ENCODE data around the gene LDAH. TPM values are rescaled to one million over a fixed set of nuclear protein-coding genes. Genes with fewer than 3 reads are reported as not detected.

LDAH gene
- total and polyA plus RNA-seq, 10 of the 15 experiments (the other 5 are each of a cell fraction or from before 2014, with no cell fraction given) = 17.9 to 44.7 (median 30.0) TPM

- TF ChIP-seq, protein P1, sequence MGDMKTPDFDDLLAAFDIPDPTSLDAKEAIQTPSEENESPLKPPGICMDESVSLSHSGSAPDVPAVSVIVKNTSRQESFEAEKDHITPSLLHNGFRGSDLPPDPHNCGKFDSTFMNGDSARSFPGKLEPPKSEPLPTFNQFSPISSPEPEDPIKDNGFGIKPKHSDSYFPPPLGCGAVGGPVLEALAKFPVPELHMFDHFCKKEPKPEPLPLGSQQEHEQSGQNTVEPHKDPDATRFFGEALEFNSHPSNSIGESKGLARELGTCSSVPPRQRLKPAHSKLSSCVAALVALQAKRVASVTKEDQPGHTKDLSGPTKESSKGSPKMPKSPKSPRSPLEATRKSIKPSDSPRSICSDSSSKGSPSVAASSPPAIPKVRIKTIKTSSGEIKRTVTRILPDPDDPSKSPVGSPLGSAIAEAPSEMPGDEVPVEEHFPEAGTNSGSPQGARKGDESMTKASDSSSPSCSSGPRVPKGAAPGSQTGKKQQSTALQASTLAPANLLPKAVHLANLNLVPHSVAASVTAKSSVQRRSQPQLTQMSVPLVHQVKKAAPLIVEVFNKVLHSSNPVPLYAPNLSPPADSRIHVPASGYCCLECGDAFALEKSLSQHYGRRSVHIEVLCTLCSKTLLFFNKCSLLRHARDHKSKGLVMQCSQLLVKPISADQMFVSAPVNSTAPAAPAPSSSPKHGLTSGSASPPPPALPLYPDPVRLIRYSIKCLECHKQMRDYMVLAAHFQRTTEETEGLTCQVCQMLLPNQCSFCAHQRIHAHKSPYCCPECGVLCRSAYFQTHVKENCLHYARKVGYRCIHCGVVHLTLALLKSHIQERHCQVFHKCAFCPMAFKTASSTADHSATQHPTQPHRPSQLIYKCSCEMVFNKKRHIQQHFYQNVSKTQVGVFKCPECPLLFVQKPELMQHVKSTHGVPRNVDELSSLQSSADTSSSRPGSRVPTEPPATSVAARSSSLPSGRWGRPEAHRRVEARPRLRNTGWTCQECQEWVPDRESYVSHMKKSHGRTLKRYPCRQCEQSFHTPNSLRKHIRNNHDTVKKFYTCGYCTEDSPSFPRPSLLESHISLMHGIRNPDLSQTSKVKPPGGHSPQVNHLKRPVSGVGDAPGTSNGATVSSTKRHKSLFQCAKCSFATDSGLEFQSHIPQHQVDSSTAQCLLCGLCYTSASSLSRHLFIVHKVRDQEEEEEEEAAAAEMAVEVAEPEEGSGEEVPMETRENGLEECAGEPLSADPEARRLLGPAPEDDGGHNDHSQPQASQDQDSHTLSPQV (IDR thresholded peaks at IDR 0.05) = peak; percentile 92
- TF ChIP-seq BACH1 (IDR thresholded peaks at IDR 0.05; ENCODE audit: borderline replicate concordance) (peak; percentile 91), NFXL1 (IDR thresholded peaks at IDR 0.05; ENCODE audit: borderline replicate concordance) (no peak), STAT1 (conservative IDR thresholded peaks at IDR 0.05) (peak; percentile 75; the same call in 1 of the 2 replicates), MYC (IDR thresholded peaks at IDR 0.05; ENCODE audit: insufficient read depth, insufficient read length, insufficient replicate concordance, low read length, severe bottlenecking) (no peak), ZNF207 (IDR thresholded peaks at IDR 0.05; ENCODE audit: borderline replicate concordance) (peak; percentile 68; the same call in 1 of the 2 replicates), NR2F1 (conservative IDR thresholded peaks at IDR 0.05) (peak; percentile 78), YBX1 (IDR thresholded peaks at IDR 0.05) (no peak), ESRRA (IDR thresholded peaks at IDR 0.05; ENCODE audit: low read length) (no peak), GATAD2B (conservative IDR thresholded peaks at IDR 0.05; ENCODE audit: low read depth) (peak; percentile 96), ELK1 (IDR thresholded peaks at IDR 0.05; ENCODE audit: low read depth, low read length) (peak; percentile 71), KAT2A (conservative IDR thresholded peaks at IDR 0.05; ENCODE audit: control insufficient read depth, low read depth, low read length) (no peak), MYB (IDR thresholded peaks at IDR 0.05; ENCODE audit: borderline replicate concordance, low read depth, low read length) (no peak), ZZZ3 (IDR thresholded peaks at IDR 0.05; ENCODE audit: control insufficient read depth, insufficient read length, low read depth) (no peak), PML (IDR thresholded peaks at IDR 0.05; ENCODE audit: low read length) (no peak), MLLT1 (IDR thresholded peaks at IDR 0.05) (peak; percentile 49; the same call in 1 of the 2 replicates), SMARCA5 (IDR thresholded peaks at IDR 0.05) (peak; percentile 98), TCF3 (IDR thresholded peaks at IDR 0.05; ENCODE audit: borderline replicate concordance, insufficient read depth, low read depth, low read length) (no peak), ZBED1 (IDR thresholded peaks at IDR 0.05; ENCODE audit: borderline replicate concordance) (no peak)
- TF ChIP-seq, protein P2, sequence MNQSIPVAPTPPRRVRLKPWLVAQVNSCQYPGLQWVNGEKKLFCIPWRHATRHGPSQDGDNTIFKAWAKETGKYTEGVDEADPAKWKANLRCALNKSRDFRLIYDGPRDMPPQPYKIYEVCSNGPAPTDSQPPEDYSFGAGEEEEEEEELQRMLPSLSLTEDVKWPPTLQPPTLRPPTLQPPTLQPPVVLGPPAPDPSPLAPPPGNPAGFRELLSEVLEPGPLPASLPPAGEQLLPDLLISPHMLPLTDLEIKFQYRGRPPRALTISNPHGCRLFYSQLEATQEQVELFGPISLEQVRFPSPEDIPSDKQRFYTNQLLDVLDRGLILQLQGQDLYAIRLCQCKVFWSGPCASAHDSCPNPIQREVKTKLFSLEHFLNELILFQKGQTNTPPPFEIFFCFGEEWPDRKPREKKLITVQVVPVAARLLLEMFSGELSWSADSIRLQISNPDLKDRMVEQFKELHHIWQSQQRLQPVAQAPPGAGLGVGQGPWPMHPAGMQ (IDR thresholded peaks at IDR 0.05; ENCODE audit: borderline replicate concordance) = no peak
- TF ChIP-seq, protein P3, sequence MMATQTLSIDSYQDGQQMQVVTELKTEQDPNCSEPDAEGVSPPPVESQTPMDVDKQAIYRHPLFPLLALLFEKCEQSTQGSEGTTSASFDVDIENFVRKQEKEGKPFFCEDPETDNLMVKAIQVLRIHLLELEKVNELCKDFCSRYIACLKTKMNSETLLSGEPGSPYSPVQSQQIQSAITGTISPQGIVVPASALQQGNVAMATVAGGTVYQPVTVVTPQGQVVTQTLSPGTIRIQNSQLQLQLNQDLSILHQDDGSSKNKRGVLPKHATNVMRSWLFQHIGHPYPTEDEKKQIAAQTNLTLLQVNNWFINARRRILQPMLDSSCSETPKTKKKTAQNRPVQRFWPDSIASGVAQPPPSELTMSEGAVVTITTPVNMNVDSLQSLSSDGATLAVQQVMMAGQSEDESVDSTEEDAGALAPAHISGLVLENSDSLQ (IDR thresholded peaks at IDR 0.05) = no peak
Measured at GRCh38 chr2:20650877-20651730, 171.8 kb downstream of the LDAH start, which contains the start of gene HS1BP3 (continued).

Measured in GM12878 (cell line).